Measurements from ENCODE around the gene RFX1. TPM values are rescaled to one million over a fixed set of nuclear protein-coding genes. Genes with fewer than 3 reads are reported as not detected.
"Not testable (repeated sequence)": the region's sequence is repeated elsewhere in the genome, so short reads cannot be mapped to it uniquely, and the experiment has no call there.

RFX1 gene
- total RNA-seq, 4 donors from 2014 or later = 2.7 to 7.2 (median 4.4) TPM

DNA sequence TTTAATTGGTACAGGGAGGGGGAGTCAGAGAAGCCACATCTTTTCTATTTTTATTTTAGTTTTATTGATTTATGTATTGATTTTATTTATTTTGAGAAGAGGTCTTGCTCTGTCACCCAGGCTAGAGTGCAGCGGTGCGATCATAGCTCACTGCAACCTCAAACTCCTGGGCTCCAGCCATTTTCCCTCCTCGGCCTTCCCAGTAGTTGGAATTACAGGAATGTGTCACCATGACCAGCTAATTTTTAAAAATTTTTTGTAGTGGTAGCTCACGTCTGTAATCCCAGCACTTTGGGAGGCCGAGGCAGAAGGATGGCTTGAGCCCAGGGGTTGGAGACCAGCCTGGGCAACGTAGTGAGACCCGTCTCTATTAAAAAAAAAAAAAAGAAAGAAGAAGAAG, 29.6 kb upstream of the RFX1 start:
- TF ChIP-seq, protein P1, sequence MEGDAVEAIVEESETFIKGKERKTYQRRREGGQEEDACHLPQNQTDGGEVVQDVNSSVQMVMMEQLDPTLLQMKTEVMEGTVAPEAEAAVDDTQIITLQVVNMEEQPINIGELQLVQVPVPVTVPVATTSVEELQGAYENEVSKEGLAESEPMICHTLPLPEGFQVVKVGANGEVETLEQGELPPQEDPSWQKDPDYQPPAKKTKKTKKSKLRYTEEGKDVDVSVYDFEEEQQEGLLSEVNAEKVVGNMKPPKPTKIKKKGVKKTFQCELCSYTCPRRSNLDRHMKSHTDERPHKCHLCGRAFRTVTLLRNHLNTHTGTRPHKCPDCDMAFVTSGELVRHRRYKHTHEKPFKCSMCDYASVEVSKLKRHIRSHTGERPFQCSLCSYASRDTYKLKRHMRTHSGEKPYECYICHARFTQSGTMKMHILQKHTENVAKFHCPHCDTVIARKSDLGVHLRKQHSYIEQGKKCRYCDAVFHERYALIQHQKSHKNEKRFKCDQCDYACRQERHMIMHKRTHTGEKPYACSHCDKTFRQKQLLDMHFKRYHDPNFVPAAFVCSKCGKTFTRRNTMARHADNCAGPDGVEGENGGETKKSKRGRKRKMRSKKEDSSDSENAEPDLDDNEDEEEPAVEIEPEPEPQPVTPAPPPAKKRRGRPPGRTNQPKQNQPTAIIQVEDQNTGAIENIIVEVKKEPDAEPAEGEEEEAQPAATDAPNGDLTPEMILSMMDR (IDR thresholded peaks at IDR 0.05 in 4 of 5, conservative IDR thresholded peaks at IDR 0.05 in 1 of 5) = no peak
- intact Hi-C loops (cut with DNase I; ENCODE audit: low total_unique reads) = no loop called here
- H3K27ac ChIP-seq = peak overlapping the region in 3 of 4 donors; percentile 57 to 67 (median 59)

DNA sequence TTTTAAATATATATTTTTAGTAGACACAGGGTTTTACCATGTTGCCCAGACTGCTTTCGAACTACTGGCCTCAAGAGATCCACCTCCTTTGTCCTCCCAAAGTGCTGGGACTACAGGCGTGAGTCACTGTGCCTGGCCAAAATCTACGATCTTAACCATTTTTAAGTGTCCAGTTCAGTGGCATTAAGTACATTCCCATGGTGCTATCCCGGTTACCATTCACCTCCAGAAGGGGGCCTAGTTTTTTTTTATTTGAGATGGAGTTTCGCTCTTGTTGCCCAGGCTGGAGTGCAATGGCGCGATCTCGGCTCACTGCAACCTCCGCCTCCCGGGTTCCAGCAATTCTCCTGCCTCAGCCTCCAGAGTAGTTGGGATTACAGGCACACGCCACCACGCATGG, 29.0 kb upstream of the RFX1 start:
- H3K9me3 ChIP-seq; H3K4me3 ChIP-seq; intact Hi-C loops (cut with DNase I; ENCODE audit: low total_unique reads); H3K4me1 ChIP-seq; H3K27me3 ChIP-seq; H3K36me3 ChIP-seq; DNase-seq; ATAC-seq; in situ Hi-C loops (cut with MboI; ENCODE audit: low sequenced_read_pairs in 4 of 4): not testable (repeated sequence)
- H3K27ac ChIP-seq = peak overlapping the region in 3 of 4 donors; percentile 57 to 67 (median 59)

More for the DNA sequence above, 29.6 kb upstream of the RFX1 start:
- Histone ChIP-seq H3K27me3 (no peaks in the 10 kb centered on the region), H3K4me3 (no peak overlapping the region), H3K4me1 (peaks cover 0 to 5% of the 10 kb centered on the region in 2 donors), H3K36me3 (no peaks in the 10 kb centered on the region), H3K9me3 (no peaks in the 10 kb centered on the region)
- DNase-seq = no peak
- in situ Hi-C loops (cut with MboI; ENCODE audit: low sequenced_read_pairs in 4 of 4) = no loop called here
- no peak for ATAC-seq

DNA sequence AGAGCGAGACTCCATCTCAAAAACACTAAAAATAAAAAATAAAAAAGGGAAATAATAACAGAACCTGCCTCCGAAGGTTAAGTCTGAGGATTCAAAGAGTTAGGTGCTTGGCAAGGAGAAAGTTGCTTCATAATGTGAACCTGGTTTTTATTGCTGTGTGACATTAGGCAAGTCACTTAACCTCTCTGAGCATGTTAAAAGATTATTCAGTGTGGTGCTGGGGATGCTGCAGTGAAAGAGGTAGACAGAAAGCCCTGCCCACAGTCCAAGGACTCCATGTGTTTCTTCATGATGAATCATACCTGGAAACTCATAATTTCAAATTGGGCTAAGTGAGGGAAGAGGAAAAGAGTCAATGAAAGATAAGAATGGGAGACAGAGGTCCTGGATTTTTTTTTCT, 27.8 kb upstream of the RFX1 start:
- H3K4me1 ChIP-seq = peaks cover 0 to 5% of the 10 kb centered on the region in 2 donors
- intact Hi-C loops (cut with DNase I; ENCODE audit: low total_unique reads) (no loop called here), in situ Hi-C loops (cut with MboI; ENCODE audit: low sequenced_read_pairs in 4 of 4) (no loop called here)
- H3K27me3 ChIP-seq = no peaks in the 10 kb centered on the region
- ATAC-seq = no peak
- H3K36me3 ChIP-seq = no peaks in the 10 kb centered on the region
- no peak for DNase-seq
- H3K9me3 ChIP-seq = no peaks in the 10 kb centered on the region
- H3K27ac ChIP-seq = peak overlapping the region in 1 of 4 donors; percentile 8
- TF ChIP-seq, protein P1 (IDR thresholded peaks at IDR 0.05 in 4 of 5, conservative IDR thresholded peaks at IDR 0.05 in 1 of 5) = no peak
- TF ChIP-seq POLR2A (IDR thresholded peaks at IDR 0.05) = no peak
- no peak overlapping the region for H3K4me3 ChIP-seq

DNA sequence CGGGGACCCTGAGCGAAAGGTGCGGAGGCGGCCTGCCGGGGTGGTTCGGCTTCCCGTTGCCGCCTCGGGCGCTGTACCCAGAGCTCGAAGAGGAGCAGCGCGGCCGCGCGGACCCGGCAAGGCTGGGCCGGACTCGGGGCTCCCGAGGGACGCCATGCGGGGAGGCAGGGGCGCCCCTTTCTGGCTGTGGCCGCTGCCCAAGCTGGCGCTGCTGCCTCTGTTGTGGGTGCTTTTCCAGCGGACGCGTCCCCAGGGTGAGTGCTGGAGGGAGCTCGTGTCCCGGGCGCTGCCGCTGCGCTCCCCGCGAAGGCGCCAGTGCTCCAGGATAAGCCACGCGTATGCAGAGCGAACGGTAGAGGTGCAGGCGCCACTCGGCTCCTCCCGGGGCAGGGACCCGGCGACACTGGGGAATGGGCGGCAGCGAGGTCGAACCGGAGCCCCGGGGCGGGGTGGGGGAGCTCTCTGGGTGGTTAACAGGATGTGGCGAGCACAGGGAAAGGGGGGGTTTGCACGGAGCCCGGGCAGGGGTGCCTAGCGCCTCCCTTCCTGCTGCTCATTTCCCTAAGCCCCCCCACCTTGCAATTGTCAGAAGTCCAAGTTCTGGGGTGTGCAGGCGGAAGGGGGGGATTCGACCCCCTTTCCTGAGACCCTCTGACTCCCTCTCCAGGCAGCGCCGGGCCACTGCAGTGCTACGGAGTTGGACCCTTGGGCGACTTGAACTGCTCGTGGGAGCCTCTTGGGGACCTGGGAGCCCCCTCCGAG, 25.8 kb upstream of the RFX1 start, which contains the start of gene IL27RA:
Gene IL27RA, plus strand, starts transcription at position 44 of the 762 bp plus-strand sequence. Its CDS starts 111 bp downstream, at position 155.
- in situ Hi-C loops (cut with MboI; ENCODE audit: low sequenced_read_pairs in 4 of 4) = no loop called here

More for the DNA sequence above, 25.8 kb upstream of the RFX1 start, which contains the start of gene IL27RA:
- peak within 1 kb of the TSS; percentile 54 to 95 (median 67) for H3K4me3 ChIP-seq
- DNase-seq (peak; percentile 31 to 35), ATAC-seq (peak; percentile 74 to 81)
- H3K27me3 ChIP-seq = no peaks in the 10 kb centered on the region
- peaks cover 0 to 5% of the 10 kb centered on the region in 2 donors for H3K4me1 ChIP-seq
- H3K9me3 ChIP-seq = no peaks in the 10 kb centered on the region
- TF ChIP-seq, protein P1 (IDR thresholded peaks at IDR 0.05 in 4 of 5, conservative IDR thresholded peaks at IDR 0.05 in 1 of 5) = peak; percentile 37 to 74 (median 59)
- TF ChIP-seq POLR2A (IDR thresholded peaks at IDR 0.05) = peak; percentile 19 to 40
- intact Hi-C loops (cut with DNase I; ENCODE audit: low total_unique reads) = loop anchor here (1.0 kb wide), 1 partner anchor 152 kb away; no protein-coding TSS in a partner anchor
- H3K36me3 ChIP-seq = no peaks in the 10 kb centered on the region
- peak within 1 kb of the TSS; percentile 61 to 77 (median 76) for H3K27ac ChIP-seq

All from gastrocnemius medialis (tissue), 4 donors.